Adrenal gland (tissue), 5 donors: ENCODE results near the gene LFNG.

Source experiments
- CTCF ChIP-seq, 6 experiments: fragments of 450-650 bp in 4 of 6; fragments of 200-600 bp in 2 of 6; sonication (generic) in 1 of 6; IDR thresholded peaks; 1 replicate in 5 of 6; 2 replicates in 1 of 6; pipeline versions ENCODE4 v1.5.1 to v1.8.0; 2016 to 2021; ENCODE audit warnings: antibody characterized with exemption in 6 of 6, mild to moderate bottlenecking in 2 of 6, moderate library complexity in 1 of 6
- POLR2A ChIP-seq, 2 donors: fragments of 450-650 bp; IDR thresholded peaks; one replicate each; pipeline ENCODE4 v1.6.1; 2017; ENCODE audit warnings: antibody characterized with exemption in 2 of 2, mild to moderate bottlenecking in 2 of 2, moderate library complexity in 1 of 2
- donor health status: DM: no; HTN: no; CAD: no.

GRCh38 chr7:2525658-2526630 is 6.4 kb downstream of the LFNG start:
- TF ChIP-seq CTCF (IDR thresholded peaks at IDR 0.05) (no peak), POLR2A (IDR thresholded peaks at IDR 0.05) (no peak)
